HL-60 (cell line): ENCODE results near the gene CD109.

Experiments used
- CTCF ChIP-seq: IDR thresholded peaks from one replicate; pipeline ENCODE4 v1.5.1; 2011; ENCODE audit warnings: low read length, control low read depth, inconsistent platforms; ENCODE audit not compliant: insufficient read depth
- POLR2AphosphoS5 ChIP-seq: IDR thresholded peaks from 2 replicates; pipeline ENCODE4 v1.6.1; 2012; ENCODE audit warnings: low read depth

- no peak for TF ChIP-seq POLR2AphosphoS5
- TF ChIP-seq CTCF, result no peak
Observed at GRCh38 chr6:73713426-73714147, 17.6 kb downstream of the CD109 start.
